Fibroblast of skin of right biceps (primary cell): ENCODE results near the gene YAF2.
A peak's percentile ranks its signal among the peaks of the same experiment; 100 is the strongest.

Source experiments
- DNase-seq: peaks from one replicate; pipeline ENCODE4 v3.0.0-alpha.2; 2013

YAF2 gene

GRCh38 chr12:42238240-42239140 lies at the start of gene YAF2:
Gene YAF2, minus strand, starts transcription at chr12:42238248. Its CDS starts 68 bp downstream, at chr12:42238180.
- peak; percentile 90 for DNase-seq

- no peak for DNase-seq
Measured at GRCh38 chr12:42286741-42287140, 48.7 kb upstream of the YAF2 start.

GRCh38 chr12:42285431-42285830 lies 47.4 kb upstream of the YAF2 start:
- no peak for DNase-seq

DNA sequence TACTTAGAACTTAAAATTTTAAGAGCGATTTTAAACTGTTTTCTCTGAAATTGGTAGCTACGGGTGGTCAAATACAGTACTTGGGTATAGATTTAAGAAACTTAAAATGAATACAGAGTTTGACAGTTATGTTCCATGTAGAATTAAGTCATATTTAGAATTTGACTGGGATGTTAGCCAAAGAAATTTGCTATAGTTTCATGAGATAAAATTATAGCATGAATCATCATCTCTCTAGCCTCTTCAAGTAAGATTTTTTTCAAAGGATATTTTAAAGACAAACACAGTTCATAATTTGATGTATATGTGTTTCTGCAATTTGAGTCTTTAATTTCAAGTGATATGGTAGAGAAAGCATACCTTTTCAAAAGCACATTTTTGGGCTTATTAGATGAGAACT lies 46.8 kb upstream of the YAF2 start:
- DNase-seq = peak; percentile 30

GRCh38 chr12:42284157-42284556 lies 46.1 kb upstream of the YAF2 start:
- no peak for DNase-seq

GRCh38 chr12:42283739-42284138 lies 45.7 kb upstream of the YAF2 start:
- DNase-seq = no peak

DNA sequence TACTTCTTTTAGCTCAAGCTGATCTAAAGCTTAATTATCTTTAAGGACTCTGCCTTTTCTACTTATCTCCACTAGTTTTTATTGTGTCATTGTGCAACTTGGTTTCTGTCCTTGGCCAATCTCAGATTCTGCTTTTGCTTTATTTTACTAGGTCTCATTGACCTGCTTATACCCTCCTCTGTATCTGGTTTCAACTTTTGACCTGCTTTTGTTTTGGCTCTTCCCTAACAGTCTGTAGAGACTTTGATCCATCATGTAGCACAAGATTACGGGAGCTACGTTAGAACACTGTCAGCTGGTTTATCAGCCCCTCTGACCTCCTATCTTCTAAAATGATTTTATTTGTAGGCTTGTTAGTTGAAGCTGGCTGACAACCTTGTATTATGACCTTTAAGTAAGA lies 44.2 kb upstream of the YAF2 start:
- DNase-seq = no peak

GRCh38 chr12:42281844-42282243 lies 43.8 kb upstream of the YAF2 start:
- DNase-seq = no peak

- DNase-seq = no peak
Measured at GRCh38 chr12:42281278-42281677, 43.2 kb upstream of the YAF2 start.

DNA sequence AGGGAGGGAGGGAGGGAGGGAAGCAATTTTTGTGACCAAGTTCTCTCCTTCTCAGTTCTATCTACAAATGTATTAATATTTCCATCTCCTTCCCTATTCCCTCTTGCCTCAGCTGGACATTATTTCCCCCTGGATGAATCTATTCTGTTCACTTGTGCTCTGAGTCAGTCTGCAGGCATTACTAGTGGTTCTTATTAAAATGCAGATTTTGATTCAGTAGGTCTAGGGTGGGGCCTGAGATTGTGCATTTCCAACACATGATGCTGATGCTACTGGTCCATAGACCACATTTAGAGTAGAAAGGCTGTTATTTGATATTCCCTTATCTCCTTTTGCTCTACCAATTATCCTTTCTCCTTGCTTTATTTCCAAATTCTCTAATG lies 40.1 kb upstream of the YAF2 start:
- no peak for DNase-seq

- DNase-seq = no peak
Measured at GRCh38 chr12:42277396-42278127, 39.5 kb upstream of the YAF2 start.

GRCh38 chr12:42275499-42275898 lies 37.5 kb upstream of the YAF2 start:
- DNase-seq = no peak

DNA sequence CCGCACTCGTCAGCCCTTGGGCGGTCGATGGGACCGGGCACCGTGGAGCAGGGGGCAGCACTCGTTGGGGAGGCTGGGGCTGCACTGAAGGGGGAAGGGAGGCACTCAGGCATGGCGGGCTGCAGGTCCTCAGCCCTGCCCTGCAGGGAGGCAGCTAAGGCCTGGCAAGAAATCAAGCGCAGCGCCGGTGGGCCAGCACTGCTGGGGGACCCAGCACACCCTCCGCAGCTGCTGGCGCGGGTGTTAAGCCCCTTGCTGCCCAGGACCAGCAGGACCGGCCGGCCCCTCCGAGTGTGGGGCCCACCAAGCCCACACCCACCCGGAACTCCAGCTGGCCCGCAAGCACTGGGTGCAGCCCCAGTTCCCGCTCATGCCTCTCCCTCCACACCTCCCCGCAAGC lies 35.7 kb upstream of the YAF2 start:
- no peak for DNase-seq

- no peak for DNase-seq
Measured at GRCh38 chr12:42270596-42270995, 32.5 kb upstream of the YAF2 start.

DNA sequence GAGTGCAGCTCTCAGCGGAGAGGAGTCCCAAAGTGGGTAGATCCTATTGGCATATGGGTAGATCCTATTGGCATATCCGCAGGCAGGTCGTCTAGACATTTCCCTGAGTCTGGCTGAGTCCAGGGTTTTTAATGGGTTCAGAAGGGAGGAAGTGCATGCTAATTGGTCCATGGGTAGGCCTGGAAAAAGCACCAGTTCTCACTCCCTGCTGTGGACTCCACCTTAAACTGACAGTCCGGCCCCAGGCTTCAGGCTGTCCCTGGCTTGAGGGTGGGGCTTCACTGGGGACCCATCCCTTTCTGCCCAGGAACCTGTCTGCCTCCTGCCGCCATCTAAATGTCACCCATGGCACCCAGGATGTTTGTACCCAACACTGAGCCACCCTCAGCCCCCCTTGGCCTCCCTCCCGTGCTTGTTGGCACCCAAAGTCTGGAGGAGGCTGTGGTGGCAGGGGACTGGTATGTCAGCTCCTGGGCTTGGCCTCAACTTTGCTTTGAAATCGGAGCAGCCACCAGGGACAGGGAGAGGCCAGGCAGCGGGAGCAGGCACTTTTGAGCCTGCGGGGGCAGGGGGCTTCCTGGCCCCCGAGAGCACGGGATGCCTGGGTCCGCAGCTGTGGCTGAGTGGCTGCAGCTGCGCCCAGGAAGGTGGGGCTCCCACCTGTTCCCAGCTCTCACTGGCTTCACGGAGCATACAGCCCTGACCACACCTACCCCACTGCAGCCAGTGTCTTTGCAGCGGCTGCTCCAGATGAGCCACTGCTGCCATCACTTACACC lies 29.6 kb upstream of the YAF2 start:
- no peak for DNase-seq

- no peak for DNase-seq
Measured at GRCh38 chr12:42266579-42267230, 28.7 kb upstream of the YAF2 start.

DNA sequence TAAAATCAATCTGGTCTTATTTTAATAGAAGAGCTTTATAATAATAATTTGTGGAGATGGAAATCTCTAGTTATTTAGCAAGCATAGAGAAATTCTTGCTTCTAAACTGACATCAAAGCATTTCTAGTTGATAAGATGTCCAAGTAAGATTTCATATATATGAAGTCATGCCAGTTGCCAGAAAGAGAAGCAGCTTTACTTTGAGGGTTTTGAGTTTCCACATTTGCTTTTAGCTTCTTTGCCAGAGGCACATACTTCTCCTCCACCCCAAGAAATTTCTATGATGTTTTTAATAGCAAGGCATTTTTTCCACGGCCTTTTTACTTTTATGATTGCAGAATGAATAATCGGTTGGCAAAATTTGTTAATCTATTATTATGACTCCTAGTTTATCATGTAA lies 24.2 kb upstream of the YAF2 start:
- DNase-seq = no peak

- DNase-seq = no peak
Measured at GRCh38 chr12:42261708-42262107, 23.7 kb upstream of the YAF2 start.

GRCh38 chr12:42260518-42260917 lies 22.5 kb upstream of the YAF2 start:
- DNase-seq = no peak

- no peak for DNase-seq
Measured at GRCh38 chr12:42259699-42260098, 21.7 kb upstream of the YAF2 start.

DNA sequence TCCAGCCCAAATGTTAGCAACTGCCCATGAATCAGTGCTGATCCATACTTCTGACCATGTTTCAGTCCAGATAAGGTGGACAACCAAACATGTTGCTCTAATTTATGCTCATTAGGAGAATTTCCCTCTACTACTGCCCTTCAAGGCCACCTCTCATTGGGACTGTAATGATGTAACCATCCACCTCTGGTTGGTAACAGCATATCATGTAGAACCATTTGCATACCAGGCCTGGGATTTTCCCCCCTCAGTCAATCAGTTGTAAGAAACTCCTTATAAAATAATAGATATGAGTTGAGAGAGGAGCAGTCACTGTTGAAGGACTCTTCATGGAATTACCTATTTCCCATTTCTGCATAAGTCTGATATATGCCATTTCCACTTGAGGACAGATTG lies 17.8 kb upstream of the YAF2 start:
- no peak for DNase-seq

DNA sequence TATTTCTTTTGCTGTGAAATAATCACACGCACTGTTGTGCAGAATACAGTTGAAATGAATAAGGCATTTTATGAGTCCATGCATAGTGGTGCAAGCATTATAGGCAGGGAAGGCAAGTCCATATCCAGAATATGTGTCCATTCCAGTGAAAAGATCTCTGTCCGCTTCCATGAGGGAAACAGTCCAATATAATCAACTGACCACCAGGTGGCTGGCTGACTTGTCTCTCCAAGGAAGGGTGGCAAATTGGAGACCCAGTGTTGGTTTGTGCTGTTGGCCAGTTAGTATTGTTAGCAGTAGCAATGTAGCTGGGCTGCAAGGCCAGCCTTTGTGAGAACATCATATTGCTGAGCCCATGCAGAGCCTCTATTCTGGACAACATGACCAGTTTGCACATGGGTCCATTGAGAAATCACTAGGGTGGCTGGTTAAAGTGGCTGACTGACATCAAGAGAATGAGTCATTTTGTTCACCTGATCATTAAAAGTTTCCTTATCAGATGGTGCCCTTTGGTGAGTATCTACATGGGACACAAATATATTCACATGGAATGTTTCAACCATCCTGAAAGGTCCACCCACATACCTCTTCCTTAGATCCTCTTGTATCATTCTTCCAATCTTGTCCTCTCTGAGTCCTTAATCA lies 17.3 kb upstream of the YAF2 start:
- DNase-seq = no peak
